Activated naive CD4-positive, alpha-beta T cell (primary cell): ENCODE results near the gene HMGN4.
"Not testable (repeated sequence)": the region's sequence is repeated elsewhere in the genome, so short reads cannot be mapped to it uniquely, and the experiment has no call there.

ENCODE experiments used
- DNase-seq, 4 experiments: peaks; one replicate each; lab custom pipeline; 2025; lab: John Stamatoyannopoulos, UW

The HMGN4 gene

DNA sequence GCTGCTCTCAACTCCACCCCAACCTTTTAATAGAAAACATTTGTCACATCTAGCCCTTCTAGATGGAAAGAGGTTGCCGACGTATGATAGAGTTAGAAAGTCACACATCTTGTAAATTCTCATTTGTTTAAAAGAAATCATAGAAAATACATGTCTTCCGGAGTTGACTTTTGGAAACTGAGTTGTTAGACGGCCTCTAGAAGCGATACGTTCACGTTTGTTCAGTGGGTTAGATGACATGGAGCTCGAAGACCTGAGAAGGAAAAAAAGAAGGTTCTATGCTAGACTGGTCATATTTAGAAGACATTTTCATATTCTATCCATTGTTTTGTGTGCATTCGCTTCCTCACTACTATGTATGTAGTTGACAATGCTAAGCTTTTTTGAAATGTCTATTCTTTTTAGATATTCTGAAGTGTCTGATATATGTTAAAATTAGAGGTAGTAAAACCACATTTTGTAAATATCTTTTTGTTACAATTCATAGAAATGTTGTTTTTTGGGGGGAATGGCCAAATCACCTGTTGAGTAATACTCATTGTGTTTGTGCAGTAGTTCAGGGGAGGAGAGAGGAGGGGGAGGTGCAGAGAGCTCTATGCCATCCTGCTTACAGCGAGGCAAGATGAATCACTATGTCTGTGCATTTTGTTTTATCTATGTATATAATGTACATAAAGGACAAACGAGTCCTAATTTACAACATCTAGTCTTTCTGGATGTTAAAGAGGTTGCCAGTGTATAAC, 15.5 kb upstream of the HMGN4 start:
- DNase-seq, result not testable (repeated sequence)

DNA sequence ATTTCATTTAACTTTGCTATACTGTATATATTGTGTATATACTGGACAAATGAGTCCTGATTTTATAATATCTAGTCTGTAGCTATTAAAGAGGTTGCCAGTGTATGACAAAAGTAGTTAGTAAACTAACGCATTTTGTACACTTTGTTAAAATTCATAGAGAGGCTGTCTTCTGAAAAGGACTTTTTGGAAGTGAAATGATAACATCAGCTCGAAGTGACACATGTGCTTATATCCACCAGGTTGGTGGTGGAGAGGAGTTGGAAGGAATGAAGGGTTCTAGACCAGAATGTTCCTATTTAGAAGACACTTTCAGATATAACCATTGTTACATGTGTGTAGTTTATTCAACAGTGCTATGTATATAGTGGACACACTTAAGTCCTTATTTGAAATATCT, 13.9 kb upstream of the HMGN4 start:
- not testable (repeated sequence) for DNase-seq

DNA sequence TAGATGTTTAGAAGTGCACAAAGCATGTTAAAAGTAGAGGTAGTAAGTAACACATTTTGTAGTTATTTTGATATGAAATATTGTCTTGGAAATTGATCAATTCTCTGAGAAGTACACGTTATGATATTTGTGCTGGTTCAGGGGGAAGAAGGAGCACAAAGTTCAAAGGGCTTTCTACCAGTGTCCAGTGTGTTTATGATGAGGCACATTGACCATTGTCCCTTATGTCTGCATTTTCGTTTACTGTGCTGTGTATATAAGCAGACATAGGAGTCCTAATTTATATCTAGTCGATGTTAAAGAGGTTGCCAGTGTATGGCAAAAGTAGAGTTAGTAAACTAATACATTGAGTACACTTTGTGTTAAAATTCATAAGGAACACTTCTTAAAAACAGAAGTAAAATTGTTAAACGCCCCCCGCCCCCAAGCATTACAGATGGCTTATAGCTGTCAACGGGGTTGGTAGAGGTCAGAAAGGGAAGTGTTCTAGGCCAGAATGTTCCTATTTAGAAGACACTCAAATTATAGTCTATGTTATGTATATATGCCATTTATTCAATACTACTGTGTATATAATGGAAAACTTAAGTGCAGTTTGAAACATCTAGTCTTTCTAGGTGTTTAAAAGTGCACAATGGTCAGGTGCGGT, 13.3 kb upstream of the HMGN4 start:
- no peak for DNase-seq

DNA sequence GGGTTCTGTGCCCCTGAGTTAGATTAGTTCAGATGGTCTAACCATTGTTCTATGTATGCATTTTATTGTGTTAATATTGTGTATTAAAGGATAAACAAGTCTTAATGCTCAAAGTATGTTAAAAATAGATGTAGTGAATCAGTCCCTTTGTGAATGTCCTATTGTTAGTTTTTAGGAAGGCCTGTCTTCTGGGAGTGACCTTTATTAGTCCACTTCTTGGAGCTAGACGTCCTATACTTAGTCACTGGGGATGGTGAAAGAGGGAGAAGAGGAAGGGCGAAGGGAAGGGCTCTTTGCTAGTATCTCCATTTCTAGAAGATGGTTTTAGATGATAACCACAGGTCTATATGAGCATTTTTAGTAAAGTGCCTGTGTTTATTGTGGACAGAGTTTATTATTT, 12.3 kb upstream of the HMGN4 start:
- DNase-seq, result no peak

DNA sequence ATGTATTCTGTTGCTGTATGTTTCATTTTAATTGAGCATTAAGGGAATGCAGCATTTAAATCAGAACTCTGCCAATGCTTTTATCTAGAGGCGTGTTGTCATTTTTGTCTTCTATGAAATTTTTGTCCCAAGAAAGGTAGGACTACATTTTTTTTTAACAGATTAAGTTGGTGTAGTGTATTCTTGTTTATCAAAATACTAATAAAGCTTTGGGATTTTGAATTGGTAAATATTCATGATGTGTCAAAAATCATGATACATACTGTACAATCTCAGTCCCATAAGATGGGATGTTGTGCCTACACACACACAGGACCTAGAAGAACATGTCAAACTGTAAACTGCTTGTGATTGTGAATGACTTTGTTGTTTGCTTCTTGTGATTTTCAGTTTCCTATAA, 11.2 kb upstream of the HMGN4 start:
- DNase-seq, result no peak

DNA sequence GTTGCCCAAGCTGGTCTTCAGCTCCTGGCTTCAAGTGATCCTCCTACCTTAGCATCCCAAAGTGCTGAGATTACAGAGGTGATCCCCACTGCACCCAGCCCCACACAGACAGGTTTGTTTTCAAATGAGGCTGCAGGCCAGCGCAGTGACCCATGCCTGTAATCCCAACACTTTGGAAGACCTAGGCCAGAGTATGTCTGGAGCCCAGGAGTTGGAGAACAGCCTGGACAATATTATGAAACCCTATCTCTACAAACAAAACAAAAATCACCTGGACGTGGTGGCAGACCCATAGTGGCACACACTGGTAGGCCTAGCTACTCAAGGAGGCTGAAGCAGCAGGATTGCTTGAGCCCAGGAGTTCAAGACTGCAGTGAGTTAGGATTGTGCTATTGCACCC, 8.0 kb upstream of the HMGN4 start:
- no peak for DNase-seq

DNA sequence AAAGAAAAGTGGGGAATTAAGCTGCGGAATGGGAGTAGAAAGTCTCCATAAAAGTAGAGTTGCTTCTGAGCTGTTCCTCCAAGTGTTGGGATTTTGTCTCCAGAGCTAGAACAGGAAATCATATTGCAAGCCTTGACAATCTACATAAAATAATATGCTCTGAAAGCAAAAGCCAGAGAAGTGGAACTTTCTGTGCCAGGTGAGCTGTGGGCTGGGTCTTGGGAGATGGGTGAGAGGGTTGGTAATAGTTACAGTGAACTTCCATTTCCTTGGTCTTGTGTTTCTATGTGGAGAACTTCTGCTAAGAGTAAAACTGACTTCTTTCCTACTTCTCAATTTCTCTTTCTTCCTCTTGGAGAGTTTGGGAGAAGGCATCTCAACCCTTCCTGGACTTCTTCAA, 6.3 kb upstream of the HMGN4 start:
- no peak for DNase-seq

DNA sequence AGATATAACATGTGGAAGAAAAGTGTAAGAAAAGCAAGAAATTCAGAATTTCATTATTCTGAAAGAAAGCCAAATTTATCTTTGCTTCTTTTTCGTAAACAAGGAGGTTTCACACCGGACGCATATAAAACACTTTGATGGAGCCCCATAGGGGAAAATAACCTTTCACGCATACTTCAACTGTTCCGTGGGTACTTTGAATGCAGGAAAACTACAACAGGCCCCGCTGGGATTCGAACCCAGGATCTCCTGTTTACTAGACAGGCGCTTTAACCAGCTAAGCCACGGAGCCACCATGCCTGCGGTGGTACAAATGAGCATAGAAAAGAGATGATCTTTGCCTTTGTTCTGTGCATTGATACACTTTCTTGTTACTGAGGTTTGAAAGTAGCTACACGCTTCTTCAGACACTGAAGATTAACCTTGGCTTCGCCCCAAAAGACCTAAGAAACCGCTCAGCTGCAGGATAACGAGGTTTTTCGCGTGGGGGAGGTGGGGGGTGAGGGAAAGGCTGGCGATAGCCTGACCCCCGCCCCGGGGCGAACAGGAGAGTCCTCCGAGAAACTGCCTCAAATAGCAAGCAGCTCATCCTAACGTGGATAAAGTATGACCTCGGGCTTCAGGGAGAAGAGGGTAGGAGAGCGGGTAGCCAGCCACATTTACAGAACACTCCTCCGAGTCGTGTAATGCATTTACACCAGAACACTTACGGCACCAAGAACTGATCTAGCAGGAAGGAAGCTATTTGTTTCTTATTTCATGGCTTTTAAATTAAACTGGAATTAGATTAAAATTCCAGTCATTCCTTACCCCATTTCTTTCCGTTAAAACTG, 5.3 kb upstream of the HMGN4 start:
- DNase-seq, result peak; percentile 75 to 88 (median 81)

DNA sequence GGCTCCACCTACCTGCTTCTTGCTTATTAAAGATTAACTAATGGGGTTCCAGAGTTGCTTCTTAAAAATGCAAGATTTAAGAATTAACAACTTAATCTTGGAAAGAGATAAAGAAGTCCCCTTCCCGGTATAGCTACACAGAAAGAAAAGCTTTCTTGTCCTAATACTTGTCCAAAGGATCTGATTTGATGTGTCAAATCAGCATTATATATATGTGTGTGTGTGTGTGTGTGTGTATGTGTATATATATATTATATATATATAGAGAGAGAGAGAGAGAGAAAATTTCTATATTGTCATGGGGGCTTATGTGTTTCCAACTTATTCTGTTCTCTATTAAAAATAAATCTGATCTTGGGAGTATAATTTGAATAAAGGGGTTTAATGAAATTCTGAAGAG, 4.6 kb upstream of the HMGN4 start:
- DNase-seq, result no peak

DNA sequence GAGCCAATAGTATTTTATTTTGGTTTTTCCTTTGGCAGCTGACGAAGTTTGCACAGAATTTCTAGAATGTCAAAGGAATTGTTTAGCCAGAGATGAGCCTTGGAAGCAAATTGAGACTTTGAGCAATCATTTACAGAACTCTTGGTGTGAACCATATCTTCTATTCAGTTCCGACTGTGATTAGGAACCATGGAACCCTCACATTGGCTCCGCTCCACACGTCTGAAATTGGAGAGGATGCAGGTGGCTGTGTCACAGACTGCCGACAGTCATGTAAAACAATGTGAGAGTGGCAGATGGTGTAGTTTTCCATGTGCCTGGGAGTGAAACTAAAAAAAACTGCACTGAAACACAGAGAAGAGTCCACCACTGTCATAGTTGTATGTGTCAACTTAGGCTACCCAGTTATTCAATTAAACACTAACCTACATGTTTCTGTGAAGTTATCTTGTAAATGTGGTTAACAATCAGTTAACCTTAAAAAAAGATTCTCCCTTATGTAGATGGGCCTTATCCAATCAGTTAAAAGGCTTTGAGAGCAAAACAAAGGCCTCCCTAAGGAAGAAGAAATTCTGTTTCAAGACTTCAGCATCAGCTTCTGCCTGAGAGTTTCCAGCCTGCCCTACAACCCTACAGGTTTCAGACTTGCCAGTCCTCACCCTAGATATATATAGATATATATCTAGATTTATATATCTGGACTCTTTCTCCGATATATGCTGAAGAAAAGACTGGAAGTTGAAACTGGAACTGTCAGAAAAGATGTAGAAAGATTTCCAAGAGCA, 3.3 kb upstream of the HMGN4 start:
- no peak for DNase-seq

DNA sequence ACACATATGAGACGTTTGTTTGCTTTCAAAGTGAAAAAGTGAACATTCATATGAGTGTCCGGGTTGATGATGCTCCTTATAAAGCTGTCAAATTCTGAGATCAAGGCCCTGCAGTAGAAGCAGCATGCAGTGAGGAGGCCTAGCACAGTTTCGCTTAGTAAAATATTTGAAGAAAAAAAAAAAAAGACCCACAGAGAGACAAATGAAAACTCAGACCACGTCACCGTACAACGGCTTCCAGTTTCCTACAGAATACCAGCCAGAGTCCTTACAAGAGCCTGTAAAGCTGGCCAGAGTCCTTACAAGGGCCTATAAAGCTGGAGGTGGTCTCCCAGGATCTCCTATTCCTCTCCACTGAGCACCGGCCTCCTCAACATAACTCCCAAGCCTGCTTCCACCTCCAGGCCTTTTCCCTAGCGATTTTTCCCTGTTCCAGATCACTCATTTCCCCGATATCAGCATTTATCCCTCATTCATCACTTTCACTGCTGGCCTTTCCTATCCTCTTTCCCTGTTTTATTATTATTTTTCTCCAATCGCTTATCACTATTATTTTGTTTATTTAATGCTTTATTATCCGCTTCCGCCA, 1.5 kb upstream of the HMGN4 start:
- DNase-seq, result no peak

DNA sequence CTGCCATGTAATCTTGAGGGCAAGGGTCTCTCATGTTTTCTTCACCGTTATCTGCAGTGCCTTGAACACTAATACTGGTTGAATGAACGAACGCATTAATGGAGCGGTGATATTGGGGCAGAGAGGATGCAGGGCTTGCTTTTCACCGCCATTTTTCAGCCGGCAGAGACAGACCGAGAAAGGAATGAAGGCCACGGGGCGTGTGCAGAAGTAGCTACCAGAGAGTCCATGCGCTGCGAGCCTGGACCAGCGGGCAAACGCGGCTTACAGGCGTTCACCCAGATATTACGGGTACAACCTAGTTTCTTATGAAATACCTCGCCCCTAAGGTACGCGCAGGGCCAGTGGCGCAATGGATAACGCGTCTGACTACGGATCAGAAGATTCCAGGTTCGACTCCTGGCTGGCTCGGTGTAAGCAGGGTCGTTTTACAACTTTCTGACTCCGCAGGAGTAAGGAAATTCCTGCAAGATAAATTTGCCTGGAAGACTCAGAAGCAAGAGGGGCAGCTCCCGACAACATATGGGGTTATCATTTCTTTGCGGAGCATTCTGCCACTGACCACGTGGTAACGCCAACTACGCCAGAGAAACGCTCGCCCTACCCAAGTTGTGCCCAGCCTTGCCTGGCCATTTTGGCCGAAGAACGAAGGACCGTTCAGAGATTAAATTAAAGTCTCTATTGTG, 863 bp upstream of the HMGN4 start:
- peak; percentile 63 to 88 (median 80) for DNase-seq

DNA sequence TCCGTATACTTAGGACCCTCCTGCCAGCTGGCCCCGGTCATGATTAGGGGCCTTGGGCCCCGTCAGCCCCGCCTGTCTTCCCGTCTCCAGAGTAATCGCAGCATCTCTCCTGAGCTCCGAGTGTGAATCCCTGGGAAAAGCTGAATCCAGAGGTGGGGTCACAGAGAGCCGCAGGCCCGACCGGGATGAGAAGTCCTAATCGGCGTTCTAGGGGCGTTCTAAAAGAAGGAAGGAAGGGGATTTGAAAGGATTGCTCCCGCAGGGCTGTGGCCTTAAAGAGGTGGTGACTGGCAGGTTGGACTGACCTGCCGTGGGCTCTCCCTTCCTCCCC, 371 bp downstream of the HMGN4 start:
- DNase-seq, result no peak

DNA sequence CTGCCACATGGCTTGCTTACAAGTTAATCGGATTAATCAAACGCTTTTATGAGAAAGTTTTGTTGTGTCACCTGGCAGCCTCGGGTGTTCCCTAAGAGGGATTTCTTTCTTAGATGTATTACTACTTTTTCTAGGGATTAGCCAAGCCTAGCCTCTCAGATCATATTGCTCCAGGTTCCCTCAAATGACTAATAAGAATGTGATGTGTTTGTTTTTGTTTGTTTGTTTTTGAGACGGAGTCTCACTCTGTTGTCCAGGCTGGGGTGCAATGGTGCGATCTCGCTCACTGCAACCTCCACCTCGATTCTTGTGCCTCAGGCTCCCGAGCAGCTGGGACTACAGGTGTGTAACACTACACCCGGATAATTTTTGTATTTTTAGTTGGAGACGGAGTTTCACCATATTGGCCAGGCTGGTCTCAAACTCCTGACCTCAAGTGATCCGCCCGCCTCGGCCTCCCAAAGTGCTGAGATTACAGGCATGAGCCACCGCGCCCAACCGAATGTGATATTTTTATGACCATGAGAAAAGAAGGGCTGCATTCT, 977 bp downstream of the HMGN4 start:
- no peak for DNase-seq

DNA sequence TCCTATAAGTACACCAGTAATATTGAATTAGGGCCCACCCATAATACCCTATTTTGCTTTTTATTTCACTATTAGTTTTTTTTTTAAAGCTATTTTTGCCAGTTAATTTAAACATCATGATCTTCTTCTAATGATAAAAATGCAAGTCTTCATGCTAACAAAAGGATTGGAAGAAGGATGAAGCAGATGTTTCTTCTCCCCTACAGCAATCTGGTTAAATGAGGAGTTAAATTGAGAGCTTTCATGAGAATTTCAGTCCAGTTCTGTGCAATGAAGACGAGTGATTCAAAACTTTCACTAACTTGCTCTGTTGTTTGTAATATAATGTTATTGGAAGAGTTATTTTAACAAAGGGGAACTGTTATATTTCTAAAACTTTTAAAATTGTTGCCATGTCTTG, 3.4 kb downstream of the HMGN4 start:
- no peak for DNase-seq

DNA sequence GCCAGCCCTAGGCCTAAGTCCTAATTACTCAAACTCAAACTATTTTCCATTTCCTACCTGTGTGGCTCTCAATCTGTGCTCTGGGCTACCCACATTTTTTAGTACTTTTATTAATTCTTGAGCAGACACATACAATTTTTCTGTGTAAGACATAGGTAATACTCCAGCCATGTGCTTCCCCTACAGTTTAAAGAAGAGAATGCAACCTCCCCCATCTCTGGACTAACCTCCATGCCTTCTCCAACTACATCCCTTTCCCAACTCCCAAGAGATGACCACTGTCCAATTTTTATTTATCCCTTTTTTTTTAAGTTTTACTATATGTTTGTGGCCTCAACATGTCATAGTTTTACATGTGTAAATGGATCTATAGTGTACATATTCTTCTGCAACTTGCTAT, 5.8 kb downstream of the HMGN4 start:
- DNase-seq, result no peak

DNA sequence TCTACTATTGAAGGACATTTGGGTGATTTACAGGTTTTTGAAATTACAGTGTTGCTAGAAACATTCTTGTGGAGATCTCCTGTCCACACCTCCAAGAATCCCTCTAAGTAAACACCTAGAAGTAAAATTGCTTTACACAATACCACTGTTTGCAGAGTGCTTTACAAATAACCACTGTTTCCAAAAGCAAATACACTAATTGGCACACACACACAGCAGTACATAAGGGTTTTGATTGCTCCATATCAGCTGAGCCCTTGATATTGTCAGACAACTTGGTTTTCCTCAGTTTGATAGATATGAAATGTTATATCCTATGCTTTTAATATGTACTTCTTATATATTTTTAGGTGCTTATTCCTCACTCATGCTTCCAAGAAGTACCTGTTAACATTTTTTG, 6.3 kb downstream of the HMGN4 start:
- DNase-seq, result no peak

DNA sequence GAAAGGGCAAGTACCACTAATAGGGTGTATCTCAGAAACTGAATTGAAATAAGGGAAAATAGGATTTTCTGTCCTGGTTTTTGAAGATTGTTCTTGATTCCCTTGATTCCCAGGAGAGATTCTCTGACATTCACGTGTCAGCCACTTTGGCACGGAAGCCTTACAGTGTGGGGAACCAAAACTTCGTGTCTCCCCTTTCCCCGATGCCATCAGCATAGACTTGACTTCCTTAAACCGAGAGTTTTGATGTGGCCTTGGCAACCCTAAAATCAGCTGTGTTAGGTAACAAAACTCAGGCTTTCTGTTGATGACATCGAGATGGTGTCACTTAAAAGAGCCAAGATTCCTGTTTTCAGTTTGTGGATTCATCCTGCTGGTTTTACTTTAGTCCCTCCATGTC, 7.5 kb downstream of the HMGN4 start:
- DNase-seq, result no peak

DNA sequence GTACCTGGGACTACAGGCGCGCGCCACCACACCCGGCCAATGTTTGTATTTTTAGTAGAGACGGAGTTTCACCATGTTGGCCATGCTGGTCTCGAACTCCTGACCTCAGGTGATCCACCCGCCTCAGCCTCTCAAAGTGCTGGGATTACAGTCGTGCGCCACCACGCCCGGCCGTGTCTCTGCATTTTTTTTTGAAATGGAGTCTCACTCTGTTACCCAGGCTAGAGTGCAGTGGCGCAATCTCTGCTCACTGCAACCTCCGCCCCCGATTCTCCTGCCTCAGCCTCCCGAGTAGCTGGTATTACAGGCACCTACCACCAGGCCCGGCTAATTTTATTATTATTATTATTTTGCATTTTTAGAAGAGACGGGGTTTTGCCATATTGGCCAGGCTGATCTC, 9.2 kb downstream of the HMGN4 start:
- not testable (repeated sequence) for DNase-seq

DNA sequence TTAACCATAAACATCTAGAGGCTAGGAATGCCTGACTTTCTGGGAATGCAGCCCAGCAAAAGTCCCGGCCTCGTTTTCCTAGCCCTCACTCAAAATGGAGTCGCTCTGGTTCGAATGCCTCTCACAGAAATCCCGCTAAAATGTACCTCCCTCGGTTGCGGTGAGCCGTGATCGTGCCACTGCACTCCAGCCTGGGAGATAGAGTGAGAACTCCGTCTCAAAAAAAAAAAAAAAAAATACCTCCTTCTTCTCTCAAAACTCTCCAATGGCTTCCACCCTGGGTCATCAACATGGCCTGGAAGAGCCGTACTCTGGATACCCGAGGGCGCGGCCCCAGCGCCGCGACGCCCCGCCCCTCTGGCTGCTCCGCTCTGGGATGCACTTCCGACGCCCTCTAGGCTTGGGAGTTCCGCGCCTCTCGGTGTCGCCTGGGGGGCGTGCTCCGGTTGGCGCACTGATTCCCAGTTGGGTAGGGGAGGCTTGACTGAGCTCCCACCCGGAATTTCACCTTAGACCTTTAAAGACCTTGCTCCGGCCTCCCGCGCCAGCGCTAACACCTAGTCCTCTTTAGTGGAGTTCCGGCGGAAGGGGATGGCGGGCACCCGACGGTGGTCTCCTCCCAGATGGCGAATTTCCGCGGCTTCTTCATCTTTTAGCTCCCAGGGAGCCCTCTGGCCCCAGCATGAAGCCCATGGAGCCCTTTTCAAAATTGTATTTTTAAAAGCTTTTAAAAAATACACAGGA, 12.3 kb downstream of the HMGN4 start:
- peak in 2 of 4 experiments; percentile 13 to 18 for DNase-seq
